A673 (cell line): ENCODE results near the gene CDH9.

Experiments
- EZH2 ChIP-seq: fragments of 200-600 bp; sonication (generic); IDR thresholded peaks from 2 replicates; pipeline ENCODE4 v1.6.1; 2017; ENCODE audit warnings: borderline replicate concordance, low read depth, mild to moderate bottlenecking, mixed read lengths, antibody characterized with exemption, low read length; ENCODE audit not compliant: poor library complexity, severe bottlenecking
- TF ChIP-seq, protein P1 (sequence below): fragments of 300-800, 200-600 bp; sonication (generic); conservative IDR thresholded peaks from 2 replicates; pipeline ENCODE4 v1.5.1; 2017; ENCODE audit warnings: low read depth, mild to moderate bottlenecking, antibody characterized with exemption, low read length, moderate library complexity, mixed read lengths

DNA sequence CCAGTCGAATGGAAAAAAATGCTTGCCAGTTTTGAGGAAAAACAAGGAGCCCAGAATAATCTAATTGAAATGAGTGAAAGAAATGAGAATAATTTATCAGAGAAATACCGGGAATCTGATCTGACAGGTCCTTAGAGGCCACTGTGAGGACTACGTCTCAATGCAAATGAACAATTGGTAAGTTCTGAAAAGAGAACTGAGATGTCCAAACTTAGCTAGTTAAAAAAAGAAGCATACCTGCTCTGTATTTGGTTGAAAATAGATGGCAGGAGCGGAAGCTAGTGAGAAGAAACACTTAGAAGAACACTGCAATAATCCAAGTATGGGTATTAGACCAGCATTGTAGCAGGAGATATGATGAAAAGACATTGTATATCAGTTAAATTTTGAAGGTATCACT is 161.2 kb downstream of the CDH9 start:
- TF ChIP-seq, protein P1, sequence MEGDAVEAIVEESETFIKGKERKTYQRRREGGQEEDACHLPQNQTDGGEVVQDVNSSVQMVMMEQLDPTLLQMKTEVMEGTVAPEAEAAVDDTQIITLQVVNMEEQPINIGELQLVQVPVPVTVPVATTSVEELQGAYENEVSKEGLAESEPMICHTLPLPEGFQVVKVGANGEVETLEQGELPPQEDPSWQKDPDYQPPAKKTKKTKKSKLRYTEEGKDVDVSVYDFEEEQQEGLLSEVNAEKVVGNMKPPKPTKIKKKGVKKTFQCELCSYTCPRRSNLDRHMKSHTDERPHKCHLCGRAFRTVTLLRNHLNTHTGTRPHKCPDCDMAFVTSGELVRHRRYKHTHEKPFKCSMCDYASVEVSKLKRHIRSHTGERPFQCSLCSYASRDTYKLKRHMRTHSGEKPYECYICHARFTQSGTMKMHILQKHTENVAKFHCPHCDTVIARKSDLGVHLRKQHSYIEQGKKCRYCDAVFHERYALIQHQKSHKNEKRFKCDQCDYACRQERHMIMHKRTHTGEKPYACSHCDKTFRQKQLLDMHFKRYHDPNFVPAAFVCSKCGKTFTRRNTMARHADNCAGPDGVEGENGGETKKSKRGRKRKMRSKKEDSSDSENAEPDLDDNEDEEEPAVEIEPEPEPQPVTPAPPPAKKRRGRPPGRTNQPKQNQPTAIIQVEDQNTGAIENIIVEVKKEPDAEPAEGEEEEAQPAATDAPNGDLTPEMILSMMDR: no peak
- TF ChIP-seq EZH2: no peak
